ENCODE results near the gene RGPD8. TPM values are rescaled to one million over a fixed set of nuclear protein-coding genes. Genes with fewer than 3 reads are reported as not detected.

The RGPD8 gene
- total RNA-seq, 4 donors from 2014 or later: 3.8 to 11.2 (median 8.1) TPM

GRCh38 chr2:112472547-112473263, 39.3 kb upstream of the RGPD8 start:
- no peak for ATAC-seq
- TF ChIP-seq POLR2A (IDR thresholded peaks at IDR 0.05): no peak
- no peak for TF ChIP-seq CTCF (IDR thresholded peaks at IDR 0.05 in 4 of 5, conservative IDR thresholded peaks at IDR 0.05 in 1 of 5)
- H3K27me3 ChIP-seq: no peaks in the 10 kb centered on the region
- H3K36me3 ChIP-seq: no peaks in the 10 kb centered on the region
- no peaks in the 10 kb centered on the region for H3K9me3 ChIP-seq
- in situ Hi-C loops (cut with MboI; ENCODE audit: low sequenced_read_pairs in 4 of 4): no loop called here
- DNase-seq: no peak
- intact Hi-C loops (cut with DNase I; ENCODE audit: low total_unique reads): no loop called here
- H3K4me1 ChIP-seq: no peaks in the 10 kb centered on the region
- no peak overlapping the region for H3K27ac ChIP-seq
- no peak overlapping the region for H3K4me3 ChIP-seq

- intact Hi-C loops (cut with DNase I; ENCODE audit: low total_unique reads) (no loop called here), in situ Hi-C loops (cut with MboI; ENCODE audit: low sequenced_read_pairs in 4 of 4) (no loop called here)
- Histone ChIP-seq H3K27ac (no peak overlapping the region), H3K27me3 (no peaks in the 10 kb centered on the region), H3K9me3 (no peaks in the 10 kb centered on the region), H3K4me3 (no peak overlapping the region), H3K4me1 (no peaks in the 10 kb centered on the region), H3K36me3 (no peaks in the 10 kb centered on the region)
- TF ChIP-seq POLR2A (IDR thresholded peaks at IDR 0.05) (no peak), CTCF (IDR thresholded peaks at IDR 0.05 in 4 of 5, conservative IDR thresholded peaks at IDR 0.05 in 1 of 5) (no peak)
- no peak for ATAC-seq
- DNase-seq: no peak
Measured at GRCh38 chr2:112465382-112465781, 31.9 kb upstream of the RGPD8 start.

DNA sequence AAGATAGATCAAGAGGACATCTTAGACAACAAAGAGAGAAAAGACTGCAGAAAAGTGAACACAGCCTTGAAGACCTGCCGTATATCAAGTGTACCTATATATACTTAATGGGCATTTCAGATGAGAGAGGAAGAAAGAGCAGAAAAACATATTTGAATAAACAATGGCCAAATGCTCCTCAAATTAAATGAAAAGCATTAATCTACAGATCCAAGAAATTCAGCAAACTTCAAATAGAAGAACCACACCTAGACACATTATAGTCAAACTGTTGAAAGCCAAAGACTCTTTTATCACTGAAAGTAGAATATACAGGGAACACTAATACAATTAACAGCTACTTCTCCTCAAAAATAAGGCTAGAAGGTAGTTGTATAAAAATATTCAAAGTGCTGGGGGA, 29.8 kb upstream of the RGPD8 start:
- in situ Hi-C loops (cut with MboI; ENCODE audit: low sequenced_read_pairs in 4 of 4) (no loop called here), intact Hi-C loops (cut with DNase I; ENCODE audit: low total_unique reads) (no loop called here)
- ATAC-seq (no peak), DNase-seq (no peak)
- H3K27me3 ChIP-seq: no peaks in the 10 kb centered on the region
- H3K9me3 ChIP-seq: no peaks in the 10 kb centered on the region
- no peaks in the 10 kb centered on the region for H3K4me1 ChIP-seq
- no peak for TF ChIP-seq CTCF (IDR thresholded peaks at IDR 0.05 in 4 of 5, conservative IDR thresholded peaks at IDR 0.05 in 1 of 5)
- TF ChIP-seq POLR2A (IDR thresholded peaks at IDR 0.05): no peak
- H3K27ac ChIP-seq: no peak overlapping the region
- H3K4me3 ChIP-seq: no peak overlapping the region
- no peaks in the 10 kb centered on the region for H3K36me3 ChIP-seq

DNA sequence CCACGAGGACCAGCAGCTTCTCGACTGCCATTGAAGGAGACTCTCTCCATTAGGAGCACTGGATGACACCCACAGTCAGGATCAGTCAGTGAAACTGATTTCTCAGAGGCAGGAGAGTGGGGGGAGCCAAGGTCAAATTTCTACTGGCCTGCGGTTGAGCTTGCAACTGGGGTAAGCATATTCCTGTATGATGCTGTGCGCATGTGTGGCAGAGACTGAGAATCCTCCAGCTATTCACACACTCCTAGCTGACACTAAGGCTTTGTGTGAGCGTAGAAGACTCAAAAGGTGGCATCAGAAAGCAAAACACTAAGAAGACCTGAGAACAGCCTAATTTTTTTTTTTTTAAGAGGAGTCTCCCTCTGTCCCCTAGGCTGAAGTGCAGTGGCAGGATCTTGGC, 28.7 kb upstream of the RGPD8 start:
- no peak for ATAC-seq
- in situ Hi-C loops (cut with MboI; ENCODE audit: low sequenced_read_pairs in 4 of 4): no loop called here
- Histone ChIP-seq H3K4me3 (no peak overlapping the region), H3K4me1 (no peaks in the 10 kb centered on the region), H3K9me3 (no peaks in the 10 kb centered on the region), H3K36me3 (no peaks in the 10 kb centered on the region), H3K27ac (no peak overlapping the region), H3K27me3 (no peaks in the 10 kb centered on the region)
- intact Hi-C loops (cut with DNase I; ENCODE audit: low total_unique reads): no loop called here
- no peak for TF ChIP-seq POLR2A (IDR thresholded peaks at IDR 0.05)
- TF ChIP-seq CTCF (IDR thresholded peaks at IDR 0.05 in 4 of 5, conservative IDR thresholded peaks at IDR 0.05 in 1 of 5): no peak
- DNase-seq: no peak

DNA sequence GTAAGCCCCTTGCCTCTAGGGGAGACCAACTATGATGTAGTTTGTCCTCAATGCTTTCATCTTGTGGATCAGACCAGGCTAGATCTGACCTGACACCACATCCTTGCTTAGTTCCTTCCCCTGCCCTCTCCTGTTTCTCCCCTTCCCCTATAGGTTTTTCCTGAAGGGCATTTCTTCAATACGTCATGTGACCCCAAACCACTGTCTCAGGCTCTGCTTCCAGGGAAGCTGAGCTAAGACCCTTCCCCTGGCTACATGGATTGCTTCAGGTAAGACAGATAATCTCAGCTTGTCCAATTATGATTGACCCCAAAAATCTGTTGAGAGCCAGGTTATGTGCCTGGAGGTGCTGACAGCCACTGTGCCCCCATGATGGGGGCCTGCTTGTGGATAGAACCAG, 25.9 kb upstream of the RGPD8 start:
- no peak for TF ChIP-seq POLR2A (IDR thresholded peaks at IDR 0.05)
- TF ChIP-seq CTCF (IDR thresholded peaks at IDR 0.05 in 4 of 5, conservative IDR thresholded peaks at IDR 0.05 in 1 of 5): no peak
- Histone ChIP-seq H3K9me3 (no peaks in the 10 kb centered on the region), H3K27ac (no peak overlapping the region), H3K27me3 (no peaks in the 10 kb centered on the region), H3K36me3 (no peaks in the 10 kb centered on the region), H3K4me3 (no peak overlapping the region), H3K4me1 (no peaks in the 10 kb centered on the region)
- intact Hi-C loops (cut with DNase I; ENCODE audit: low total_unique reads): no loop called here
- no peak for DNase-seq
- in situ Hi-C loops (cut with MboI; ENCODE audit: low sequenced_read_pairs in 4 of 4): no loop called here
- ATAC-seq: no peak
